ENCODE results near the gene C16orf95. TPM values are rescaled to one million over a fixed set of nuclear protein-coding genes. Genes with fewer than 3 reads are reported as not detected.

The C16orf95 gene
- total RNA-seq, 1 experiment from 2014 or later, result 5.1 TPM

DNA sequence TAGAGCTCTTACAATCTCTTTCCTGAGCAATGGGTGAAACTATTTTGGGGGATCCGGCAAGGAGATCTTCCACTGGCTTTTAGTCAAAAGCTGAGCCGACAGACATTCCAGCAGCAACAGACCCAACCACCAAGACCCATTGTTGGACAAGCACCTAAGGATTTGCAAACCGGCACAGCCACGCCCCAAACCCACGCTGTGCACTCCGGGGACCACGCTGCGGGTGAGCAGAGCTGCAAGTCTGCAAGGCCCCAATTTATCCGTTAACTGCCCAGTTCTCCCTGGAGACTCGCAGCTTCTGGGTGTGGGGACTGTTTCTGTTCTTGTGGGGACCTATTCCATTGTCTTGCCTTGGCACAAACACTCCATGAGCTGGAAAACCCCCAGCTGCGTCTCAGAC is 45.9 kb downstream of the C16orf95 start:
- Histone ChIP-seq H3K4me1 (ENCODE audit: insufficient read depth, low read length, poor library complexity, severe bottlenecking) (no peaks in the 10 kb centered on the region), H3K27ac (ENCODE audit: low read depth, low read length, poor library complexity, severe bottlenecking) (no peak overlapping the region), H3K36me3 (ENCODE audit: insufficient read depth, low read length, poor library complexity, severe bottlenecking) (no peaks in the 10 kb centered on the region), H3K4me3 (ENCODE audit: low read depth, low read length, poor library complexity, severe bottlenecking) (no peak overlapping the region), H3K27me3 (replicated peaks; ENCODE audit: insufficient read depth, low read depth, low read length, poor library complexity) (no peaks in the 10 kb centered on the region), H3K9me3 (ENCODE audit: low read depth, low read length, poor library complexity, severe bottlenecking) (no peaks in the 10 kb centered on the region)
- intact Hi-C loops (cut with micrococcal nuclease; ENCODE audit: unreplicated experiment), result no loop called here
- ChIA-PET POLR2A (ENCODE audit: low non-redundant PET) (no interaction called here), CTCF (no interaction called here)
- no peak for TF ChIP-seq EZH2 (IDR thresholded peaks at IDR 0.05; ENCODE audit: borderline replicate concordance, low read depth, low read length, poor library complexity, severe bottlenecking)
- no peak for TF ChIP-seq CTCF (conservative IDR thresholded peaks at IDR 0.05; ENCODE audit: low read depth, low read length)
- BruUV-seq (replicated peaks), result no TSS peak
- DNase-seq (ENCODE audit: low spot score), result no peak

GRCh38 chr16:87267566-87267965 is 49.6 kb downstream of the C16orf95 start:
- TF ChIP-seq CTCF (conservative IDR thresholded peaks at IDR 0.05; ENCODE audit: low read depth, low read length) (no peak), EZH2 (IDR thresholded peaks at IDR 0.05; ENCODE audit: borderline replicate concordance, low read depth, low read length, poor library complexity, severe bottlenecking) (no peak)
- BruUV-seq (replicated peaks), result no TSS peak
- Histone ChIP-seq H3K4me1 (ENCODE audit: insufficient read depth, low read length, poor library complexity, severe bottlenecking) (no peaks in the 10 kb centered on the region), H3K4me3 (ENCODE audit: low read depth, low read length, poor library complexity, severe bottlenecking) (no peak overlapping the region), H3K9me3 (ENCODE audit: low read depth, low read length, poor library complexity, severe bottlenecking) (no peaks in the 10 kb centered on the region), H3K27me3 (replicated peaks; ENCODE audit: insufficient read depth, low read depth, low read length, poor library complexity) (no peaks in the 10 kb centered on the region), H3K27ac (ENCODE audit: low read depth, low read length, poor library complexity, severe bottlenecking) (no peak overlapping the region), H3K36me3 (ENCODE audit: insufficient read depth, low read length, poor library complexity, severe bottlenecking) (no peaks in the 10 kb centered on the region)
- no peak for DNase-seq (ENCODE audit: low spot score)
- intact Hi-C loops (cut with micrococcal nuclease; ENCODE audit: unreplicated experiment), result no loop called here
- ChIA-PET CTCF (no interaction called here), POLR2A (ENCODE audit: low non-redundant PET) (no interaction called here)

DNA sequence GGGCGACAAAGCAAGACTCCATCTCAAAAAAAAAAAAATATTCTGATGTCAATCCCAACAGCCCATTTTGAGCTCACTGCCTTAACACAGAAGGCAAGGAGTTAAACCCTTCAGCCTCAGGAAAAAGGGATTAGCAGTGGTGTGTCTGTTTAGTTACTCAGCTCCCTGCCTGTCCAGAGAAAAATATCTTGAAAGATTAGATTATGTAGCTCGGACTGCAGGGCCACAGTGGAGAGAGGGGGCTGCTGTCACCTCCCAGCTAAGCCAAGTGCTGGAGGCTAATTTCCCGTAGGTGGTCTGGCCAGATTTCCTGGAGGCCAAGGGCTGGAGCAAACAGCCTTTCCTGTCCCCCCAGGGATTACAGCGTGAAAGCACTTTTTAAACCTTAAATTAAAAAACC is 50.3 kb downstream of the C16orf95 start:
- TF ChIP-seq EZH2 (IDR thresholded peaks at IDR 0.05; ENCODE audit: borderline replicate concordance, low read depth, low read length, poor library complexity, severe bottlenecking) (no peak), CTCF (conservative IDR thresholded peaks at IDR 0.05; ENCODE audit: low read depth, low read length) (no peak)
- intact Hi-C loops (cut with micrococcal nuclease; ENCODE audit: unreplicated experiment), result no loop called here
- no peak for DNase-seq (ENCODE audit: low spot score)
- Histone ChIP-seq H3K27ac (ENCODE audit: low read depth, low read length, poor library complexity, severe bottlenecking) (no peak overlapping the region), H3K36me3 (ENCODE audit: insufficient read depth, low read length, poor library complexity, severe bottlenecking) (no peaks in the 10 kb centered on the region), H3K9me3 (ENCODE audit: low read depth, low read length, poor library complexity, severe bottlenecking) (no peaks in the 10 kb centered on the region), H3K27me3 (replicated peaks; ENCODE audit: insufficient read depth, low read depth, low read length, poor library complexity) (no peaks in the 10 kb centered on the region), H3K4me3 (ENCODE audit: low read depth, low read length, poor library complexity, severe bottlenecking) (no peak overlapping the region), H3K4me1 (ENCODE audit: insufficient read depth, low read length, poor library complexity, severe bottlenecking) (no peaks in the 10 kb centered on the region)
- POLR2A ChIA-PET (ENCODE audit: low non-redundant PET), result no interaction called here
- BruUV-seq (replicated peaks), result no TSS peak
- CTCF ChIA-PET, result no interaction called here

Data from A673 (cell line).